Lower lobe of right lung (tissue), 2 donors: ENCODE results near the gene KLHL15. TPM values are rescaled to one million over a fixed set of nuclear protein-coding genes. Genes with fewer than 3 reads are reported as not detected.

Experiments used
- ATAC-seq, 2 donors: fragments of 200-7000 bp; cut with Tn5 transposase; one replicate each; pipeline ENCODE4 v1.9.1; 2020 to 2022; ENCODE audit warnings: mild to moderate bottlenecking in 2 of 2, moderate library complexity in 2 of 2
- DNase-seq: peaks from one replicate; pipeline ENCODE4 v3.0.0-alpha.2; 2020
- H3K27ac ChIP-seq: fragments of 200-600 bp; one replicate; pipeline ENCODE4 v1.8.0; 2022
- H3K27me3 ChIP-seq: fragments of 200-600 bp; one replicate; pipeline ENCODE4 v1.8.0; 2022; ENCODE audit warnings: low read depth
- H3K36me3 ChIP-seq: fragments of 200-600 bp; one replicate; pipeline ENCODE4 v1.8.0; 2022; ENCODE audit warnings: mild to moderate bottlenecking
- H3K4me1 ChIP-seq: fragments of 200-600 bp; one replicate; pipeline ENCODE4 v1.8.0; 2022
- H3K4me3 ChIP-seq: fragments of 200-600 bp; one replicate; pipeline ENCODE4 v1.8.0; 2022; ENCODE audit warnings: mild to moderate bottlenecking
- H3K9me3 ChIP-seq: fragments of 200-600 bp; one replicate; pipeline ENCODE4 v1.8.0; 2022
- CTCF ChIP-seq: fragments of 200-600 bp; IDR thresholded peaks from one replicate; pipeline ENCODE4 v1.8.0; 2022; ENCODE audit warnings: antibody characterized with exemption, mild to moderate bottlenecking
- intact Hi-C: fragments of 100-400 bp; cut with DNase I; formaldehyde crosslinking; loops from one replicate; pipeline ENCODE4 v1.11.0; 2022
- total RNA-seq: library from RNA; stranded (reverse); fragmentation: NEBNext Ultra II Directional; extraction: Animal tissue kit (Norgen Biotek cat#: 25700); gene quantifications from one replicate; pipeline ENCODE4 v1.2.1, GENCODE V29; 2021
- donor health status: DM: no; HTN: yes; CAD: no; lungs with severe emphysema.

Gene KLHL15
- total RNA-seq, 1 donor from 2014 or later, result 6.3 TPM

GRCh38 chrX:24025741-24026403, 1.1 kb downstream of the KLHL15 start:
- ATAC-seq (peak; percentile 38 to 57), DNase-seq (no peak)
- H3K9me3 ChIP-seq, result no peaks in the 10 kb centered on the region
- no peaks in the 10 kb centered on the region for H3K4me1 ChIP-seq
- H3K27ac ChIP-seq, result peak overlapping the region; percentile 95
- TF ChIP-seq CTCF, result no peak
- no peaks in the 10 kb centered on the region for H3K27me3 ChIP-seq
- H3K4me3 ChIP-seq, result peak overlapping the region; percentile 75
- no peaks in the 10 kb centered on the region for H3K36me3 ChIP-seq
- intact Hi-C loops, result no loop called here

GRCh38 chrX:24024819-24025740, 1.9 kb downstream of the KLHL15 start:
- DNase-seq (peak; percentile 90), ATAC-seq (peak; percentile 95 to 98)
- Histone ChIP-seq H3K27ac (peak overlapping the region; percentile 95), H3K9me3 (no peaks in the 10 kb centered on the region), H3K36me3 (no peaks in the 10 kb centered on the region), H3K4me1 (peaks cover 4% of the 10 kb centered on the region), H3K27me3 (no peaks in the 10 kb centered on the region), H3K4me3 (peak overlapping the region; percentile 75)
- TF ChIP-seq CTCF, result peak; percentile 14
- intact Hi-C loops, result no loop called here

- intact Hi-C loops, result no loop called here
- no peak for TF ChIP-seq CTCF
- ATAC-seq (no peak), DNase-seq (no peak)
- Histone ChIP-seq H3K27me3 (no peaks in the 10 kb centered on the region), H3K4me1 (peaks cover 4% of the 10 kb centered on the region), H3K27ac (peak overlapping the region; percentile 95), H3K4me3 (peak overlapping the region; percentile 75), H3K9me3 (no peaks in the 10 kb centered on the region), H3K36me3 (no peaks in the 10 kb centered on the region)
Observed at GRCh38 chrX:24023972-24024669, 2.9 kb downstream of the KLHL15 start.

GRCh38 chrX:24023544-24023943, 3.4 kb downstream of the KLHL15 start:
- peaks cover 4% of the 10 kb centered on the region for H3K4me1 ChIP-seq
- DNase-seq, result no peak
- H3K27ac ChIP-seq, result no peak overlapping the region
- H3K9me3 ChIP-seq, result no peaks in the 10 kb centered on the region
- ATAC-seq, result no peak
- H3K27me3 ChIP-seq, result no peaks in the 10 kb centered on the region
- H3K4me3 ChIP-seq, result peak overlapping the region; percentile 75
- TF ChIP-seq CTCF, result no peak
- intact Hi-C loops, result no loop called here
- H3K36me3 ChIP-seq, result no peaks in the 10 kb centered on the region

GRCh38 chrX:24020306-24020876, 6.6 kb downstream of the KLHL15 start:
- TF ChIP-seq CTCF, result no peak
- intact Hi-C loops, result no loop called here
- Histone ChIP-seq H3K27ac (no peak overlapping the region), H3K36me3 (no peaks in the 10 kb centered on the region), H3K9me3 (no peaks in the 10 kb centered on the region), H3K4me3 (no peak overlapping the region), H3K27me3 (no peaks in the 10 kb centered on the region), H3K4me1 (peaks cover 4% of the 10 kb centered on the region)
- ATAC-seq (no peak), DNase-seq (no peak)
